Hepatocyte (in vitro differentiated cells): Measurements from ENCODE around the gene FOSL2. TPM values are rescaled to one million over a fixed set of nuclear protein-coding genes. Genes with fewer than 3 reads are reported as not detected.

ENCODE experiments used
- DNase-seq: peaks from one replicate; pipeline ENCODE4 v3.0.0-alpha.2; 2016; ENCODE audit warnings: low spot score
- H2AFZ ChIP-seq: fragments of 200-600 bp; sonication (generic); 2 replicates; pipeline ENCODE4 v1.6.0; 2016; ENCODE audit warnings: antibody characterized with exemption, mild to moderate bottlenecking
- H3K27ac ChIP-seq: fragments of 200-600 bp; sonication (generic); 2 replicates; pipeline ENCODE4 v1.5.1; 2016; ENCODE audit warnings: mild to moderate bottlenecking
- H3K27me3 ChIP-seq: fragments of 200-600 bp; sonication (generic); 2 replicates; pipeline ENCODE4 v1.6.1; 2016
- H3K36me3 ChIP-seq: fragments of 200-600 bp; sonication (generic); replicated peaks from 2 replicates; pipeline ENCODE4 v1.5.1; 2016; ENCODE audit warnings: low read depth; ENCODE audit not compliant: insufficient read depth
- H3K4me1 ChIP-seq: fragments of 200-600 bp; sonication (generic); 2 replicates; pipeline ENCODE4 v1.5.1; 2016; ENCODE audit warnings: mild to moderate bottlenecking, moderate library complexity; ENCODE audit not compliant: insufficient read depth
- H3K4me2 ChIP-seq: fragments of 200-600 bp; sonication (generic); 2 replicates; pipeline ENCODE4 v1.6.0; 2016
- H3K4me3 ChIP-seq: fragments of 200-600 bp; sonication (generic); 2 replicates; pipeline ENCODE4 v1.5.1; 2016; ENCODE audit warnings: mild to moderate bottlenecking
- H3K79me2 ChIP-seq: fragments of 200-600 bp; sonication (generic); 2 replicates; pipeline ENCODE4 v1.6.0; 2017; ENCODE audit warnings: mild to moderate bottlenecking
- H3K9me2 ChIP-seq: fragments of 200-600 bp; sonication (generic); replicated peaks from 2 replicates; pipeline ENCODE4 v1.6.0; 2017; ENCODE audit warnings: mild to moderate bottlenecking; ENCODE audit not compliant: insufficient read depth
- H3K9me3 ChIP-seq: fragments of 200-600 bp; sonication (generic); 2 replicates; pipeline ENCODE4 v1.5.1; 2016; ENCODE audit warnings: low read depth, mild to moderate bottlenecking
- H4K20me1 ChIP-seq: fragments of 200-600 bp; sonication (generic); 2 replicates; pipeline ENCODE4 v1.6.0; 2016; ENCODE audit warnings: mild to moderate bottlenecking; ENCODE audit not compliant: insufficient read depth, poor library complexity, severe bottlenecking
- EZH2 ChIP-seq: fragments of 200-600 bp; sonication (generic); IDR thresholded peaks from 2 replicates; pipeline ENCODE4 v1.6.1; 2016; ENCODE audit warnings: antibody characterized with exemption, mild to moderate bottlenecking, borderline replicate concordance
- EZH2phosphoT487 ChIP-seq: fragments of 200-600 bp; sonication (generic); IDR thresholded peaks from one replicate; pipeline ENCODE4 v1.6.1; 2018; ENCODE audit warnings: antibody characterized with exemption, mild to moderate bottlenecking, low read depth, moderate library complexity; ENCODE audit not compliant: unreplicated experiment, severe bottlenecking
- WGBS: methylation state at CpG from one replicate; pipeline ENCODE4 v1.1.6; 2016; ENCODE audit warnings: low lambda C conversion rate; ENCODE audit errors: missing lambda C conversion rate; 5-methylcytosine and 5-hydroxymethylcytosine counted together
- polyA plus RNA-seq: library from polyadenylated mRNA; unstranded; fragments of >200 nt; fragmentation: Nextera tagmentation; extraction: Ambion mirVana; gene quantifications from 2 replicates; pipeline ENCODE4 v1.2.1, GENCODE V29; 2016
- total RNA-seq: library from RNA; depleted of rRNA; stranded (reverse); fragments of >200 nt; gene quantifications from 2 replicates; pipeline ENCODE4 v1.2.3, GENCODE V29; 2014
- TF ChIP-seq, protein P1 (sequence below): fragments of 200-600 bp; sonication (generic); IDR thresholded peaks from 2 replicates; pipeline ENCODE4 v1.5.1; 2016; ENCODE audit warnings: antibody characterized with exemption, mild to moderate bottlenecking; ENCODE audit not compliant: poor library complexity

The FOSL2 gene
- total and polyA plus RNA-seq, 2 experiments from 2014 or later = 91.1 to 148 TPM

DNA sequence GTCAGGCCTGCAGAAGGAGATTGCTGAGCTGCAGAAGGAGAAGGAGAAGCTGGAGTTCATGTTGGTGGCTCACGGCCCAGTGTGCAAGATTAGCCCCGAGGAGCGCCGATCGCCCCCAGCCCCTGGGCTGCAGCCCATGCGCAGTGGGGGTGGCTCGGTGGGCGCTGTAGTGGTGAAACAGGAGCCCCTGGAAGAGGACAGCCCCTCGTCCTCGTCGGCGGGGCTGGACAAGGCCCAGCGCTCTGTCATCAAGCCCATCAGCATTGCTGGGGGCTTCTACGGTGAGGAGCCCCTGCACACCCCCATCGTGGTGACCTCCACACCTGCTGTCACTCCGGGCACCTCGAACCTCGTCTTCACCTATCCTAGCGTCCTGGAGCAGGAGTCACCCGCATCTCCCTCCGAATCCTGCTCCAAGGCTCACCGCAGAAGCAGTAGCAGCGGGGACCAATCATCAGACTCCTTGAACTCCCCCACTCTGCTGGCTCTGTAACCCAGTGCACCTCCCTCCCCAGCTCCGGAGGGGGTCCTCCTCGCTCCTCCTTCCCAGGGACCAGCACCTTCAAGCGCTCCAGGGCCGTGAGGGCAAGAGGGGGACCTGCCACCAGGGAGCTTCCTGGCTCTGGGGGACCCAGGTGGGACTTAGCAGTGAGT, 19.4 kb downstream of the FOSL2 start:
- Histone ChIP-seq H3K4me3 (no peak overlapping the region), H3K9me3 (no peaks in the 10 kb centered on the region), H3K27me3 (no peaks in the 10 kb centered on the region), H3K9me2 (no peaks in the 10 kb centered on the region), H3K4me2 (no peak overlapping the region), H3K4me1 (no peaks in the 10 kb centered on the region), H3K36me3 (no peaks in the 10 kb centered on the region), H3K79me2 (peaks cover 77% of the 10 kb centered on the region), H3K27ac (no peak overlapping the region), H4K20me1 (peaks cover 95% of the 10 kb centered on the region), H2AFZ (no peak overlapping the region)
- no peak for DNase-seq
- 96% methylated on average over 27 of the region's 27 CpGs for WGBS
- TF ChIP-seq EZH2 (no peak), EZH2phosphoT487 (no peak)
- TF ChIP-seq, protein P1, sequence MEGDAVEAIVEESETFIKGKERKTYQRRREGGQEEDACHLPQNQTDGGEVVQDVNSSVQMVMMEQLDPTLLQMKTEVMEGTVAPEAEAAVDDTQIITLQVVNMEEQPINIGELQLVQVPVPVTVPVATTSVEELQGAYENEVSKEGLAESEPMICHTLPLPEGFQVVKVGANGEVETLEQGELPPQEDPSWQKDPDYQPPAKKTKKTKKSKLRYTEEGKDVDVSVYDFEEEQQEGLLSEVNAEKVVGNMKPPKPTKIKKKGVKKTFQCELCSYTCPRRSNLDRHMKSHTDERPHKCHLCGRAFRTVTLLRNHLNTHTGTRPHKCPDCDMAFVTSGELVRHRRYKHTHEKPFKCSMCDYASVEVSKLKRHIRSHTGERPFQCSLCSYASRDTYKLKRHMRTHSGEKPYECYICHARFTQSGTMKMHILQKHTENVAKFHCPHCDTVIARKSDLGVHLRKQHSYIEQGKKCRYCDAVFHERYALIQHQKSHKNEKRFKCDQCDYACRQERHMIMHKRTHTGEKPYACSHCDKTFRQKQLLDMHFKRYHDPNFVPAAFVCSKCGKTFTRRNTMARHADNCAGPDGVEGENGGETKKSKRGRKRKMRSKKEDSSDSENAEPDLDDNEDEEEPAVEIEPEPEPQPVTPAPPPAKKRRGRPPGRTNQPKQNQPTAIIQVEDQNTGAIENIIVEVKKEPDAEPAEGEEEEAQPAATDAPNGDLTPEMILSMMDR = no peak

DNA sequence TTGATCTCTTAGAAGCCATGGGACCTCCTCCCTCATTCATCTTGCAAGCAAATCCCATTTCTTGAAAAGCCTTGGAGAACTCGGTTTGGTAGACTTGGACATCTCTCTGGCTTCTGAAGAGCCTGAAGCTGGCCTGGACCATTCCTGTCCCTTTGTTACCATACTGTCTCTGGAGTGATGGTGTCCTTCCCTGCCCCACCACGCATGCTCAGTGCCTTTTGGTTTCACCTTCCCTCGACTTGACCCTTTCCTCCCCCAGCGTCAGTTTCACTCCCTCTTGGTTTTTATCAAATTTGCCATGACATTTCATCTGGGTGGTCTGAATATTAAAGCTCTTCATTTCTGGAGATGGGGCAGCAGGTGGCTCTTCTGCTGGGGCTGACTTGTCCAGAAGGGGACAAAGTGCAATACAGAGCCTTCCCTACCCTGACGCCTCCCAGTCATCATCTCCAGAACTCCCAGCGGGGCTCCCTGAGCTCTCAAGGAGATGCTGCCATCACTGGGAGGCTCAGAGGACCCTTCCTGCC, 20.0 kb downstream of the FOSL2 start:
- H3K27ac ChIP-seq = peak overlapping the region; percentile 64
- H3K4me2 ChIP-seq = no peak overlapping the region
- H4K20me1 ChIP-seq = peaks cover 91% of the 10 kb centered on the region
- peaks cover 71% of the 10 kb centered on the region for H3K79me2 ChIP-seq
- no peak for DNase-seq
- H3K9me2 ChIP-seq = no peaks in the 10 kb centered on the region
- no peaks in the 10 kb centered on the region for H3K4me1 ChIP-seq
- H3K4me3 ChIP-seq = no peak overlapping the region
- WGBS = 91% methylated on average over 6 of the region's 6 CpGs
- no peaks in the 10 kb centered on the region for H3K9me3 ChIP-seq
- TF ChIP-seq EZH2 (no peak), EZH2phosphoT487 (no peak)
- TF ChIP-seq, protein P1 = no peak
- no peaks in the 10 kb centered on the region for H3K36me3 ChIP-seq
- H3K27me3 ChIP-seq = no peaks in the 10 kb centered on the region
- no peak overlapping the region for H2AFZ ChIP-seq

DNA sequence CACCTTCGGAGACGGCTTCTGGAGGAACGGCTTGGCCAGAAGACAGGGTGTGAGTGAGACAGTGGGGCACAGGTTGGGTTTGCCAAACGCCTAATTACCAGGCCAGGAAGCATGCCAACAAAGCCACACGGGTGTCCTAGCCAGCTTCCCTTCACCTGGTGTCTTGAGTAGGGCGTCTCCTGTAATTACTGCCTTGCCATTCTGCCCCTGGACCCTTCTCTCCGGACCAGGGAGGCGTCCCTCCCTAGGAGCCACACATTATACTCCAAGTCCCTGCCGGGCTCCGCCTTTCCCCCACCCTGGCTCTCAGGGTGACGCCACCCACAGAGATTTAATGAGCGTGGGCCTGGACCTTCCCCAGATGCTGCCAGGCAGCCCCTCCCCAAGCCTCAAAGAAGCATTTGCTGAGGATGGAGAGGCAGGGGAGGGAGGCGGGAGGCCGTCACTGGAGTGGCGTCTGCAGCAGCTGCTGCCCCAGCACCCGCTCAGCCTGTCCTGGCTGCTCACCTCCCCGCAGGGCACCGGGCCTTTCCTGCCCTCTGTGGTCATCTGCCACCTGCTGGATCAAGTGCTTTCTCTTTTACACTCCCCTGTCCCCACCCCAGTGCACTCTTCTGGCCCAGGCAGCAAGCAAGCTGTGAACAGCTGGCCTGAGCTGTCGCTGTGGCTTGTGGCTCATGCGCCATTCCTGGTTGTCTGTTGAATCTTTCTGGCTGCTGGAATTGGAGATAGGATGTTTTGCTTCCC, 20.7 kb downstream of the FOSL2 start:
- no peaks in the 10 kb centered on the region for H3K27me3 ChIP-seq
- no peak for TF ChIP-seq EZH2
- TF ChIP-seq, protein P1 = peak; percentile 15
- no peaks in the 10 kb centered on the region for H3K9me2 ChIP-seq
- H3K4me3 ChIP-seq = no peak overlapping the region
- H4K20me1 ChIP-seq = peaks cover 85% of the 10 kb centered on the region
- no peak overlapping the region for H2AFZ ChIP-seq
- WGBS = 88% methylated on average over 20 of the region's 20 CpGs
- H3K4me1 ChIP-seq = no peaks in the 10 kb centered on the region
- no peak for DNase-seq
- H3K36me3 ChIP-seq = no peaks in the 10 kb centered on the region
- H3K9me3 ChIP-seq = no peaks in the 10 kb centered on the region
- no peak overlapping the region for H3K4me2 ChIP-seq
- H3K79me2 ChIP-seq = peaks cover 65% of the 10 kb centered on the region
- H3K27ac ChIP-seq = peak overlapping the region; percentile 64
